Measurements from ENCODE around the gene RAP1GAP.

The RAP1GAP gene

GRCh38 chr1:21547876-21548275, 121.3 kb downstream of the RAP1GAP start:
- H3K27me3 ChIP-seq (ENCODE audit: control insufficient read depth in 1 of 2, insufficient read depth in 2 of 2, low read length in 2 of 2) = peaks cover 5 to 15% of the 10 kb centered on the region in 2 donors
- no peaks in the 10 kb centered on the region for H3K4me1 ChIP-seq (ENCODE audit: control insufficient read depth, insufficient read depth, low read length)
- no peak overlapping the region for H3K27ac ChIP-seq (ENCODE audit: low read length)
- no peak overlapping the region for H3K9ac ChIP-seq (ENCODE audit: low read length in 2 of 2)
- no peaks in the 10 kb centered on the region for H3K36me3 ChIP-seq (ENCODE audit: control insufficient read depth in 2 of 2, insufficient read depth in 2 of 2, low read length in 2 of 2)
- H3K9me3 ChIP-seq (ENCODE audit: control insufficient read depth in 2 of 2, low read length in 2 of 2) = no peaks in the 10 kb centered on the region
- no peak overlapping the region for H3K4me3 ChIP-seq (ENCODE audit: low read length in 2 of 2)
